GM18526 (cell line): ENCODE measurements around the gene SLC22A14.

Source experiments
- POLR2A ChIP-seq: IDR thresholded peaks from 3 replicates; pipeline ENCODE4 v1.6.1; 2011; ENCODE audit not compliant: insufficient read length; ENCODE audit errors: extremely low read depth

The SLC22A14 gene

DNA sequence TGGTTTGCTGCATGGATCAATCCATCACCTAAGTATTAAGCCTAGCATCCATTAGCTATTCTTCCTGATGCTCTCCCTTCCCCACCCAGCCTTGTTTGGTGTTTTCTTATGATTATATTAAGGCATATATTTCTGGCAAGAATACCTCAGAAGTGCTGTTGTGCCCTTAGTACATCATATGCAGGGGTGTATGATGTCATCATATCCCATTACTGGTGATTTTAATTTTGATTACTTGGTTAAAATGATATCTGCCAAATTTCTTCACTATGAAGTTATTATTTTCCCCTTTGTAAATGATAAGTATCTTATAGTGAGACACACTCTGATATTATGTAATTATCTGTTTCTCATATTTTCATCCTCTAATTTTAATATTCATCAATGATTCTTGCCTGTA, 15.4 kb downstream of the SLC22A14 start:
- no peak for TF ChIP-seq POLR2A

DNA sequence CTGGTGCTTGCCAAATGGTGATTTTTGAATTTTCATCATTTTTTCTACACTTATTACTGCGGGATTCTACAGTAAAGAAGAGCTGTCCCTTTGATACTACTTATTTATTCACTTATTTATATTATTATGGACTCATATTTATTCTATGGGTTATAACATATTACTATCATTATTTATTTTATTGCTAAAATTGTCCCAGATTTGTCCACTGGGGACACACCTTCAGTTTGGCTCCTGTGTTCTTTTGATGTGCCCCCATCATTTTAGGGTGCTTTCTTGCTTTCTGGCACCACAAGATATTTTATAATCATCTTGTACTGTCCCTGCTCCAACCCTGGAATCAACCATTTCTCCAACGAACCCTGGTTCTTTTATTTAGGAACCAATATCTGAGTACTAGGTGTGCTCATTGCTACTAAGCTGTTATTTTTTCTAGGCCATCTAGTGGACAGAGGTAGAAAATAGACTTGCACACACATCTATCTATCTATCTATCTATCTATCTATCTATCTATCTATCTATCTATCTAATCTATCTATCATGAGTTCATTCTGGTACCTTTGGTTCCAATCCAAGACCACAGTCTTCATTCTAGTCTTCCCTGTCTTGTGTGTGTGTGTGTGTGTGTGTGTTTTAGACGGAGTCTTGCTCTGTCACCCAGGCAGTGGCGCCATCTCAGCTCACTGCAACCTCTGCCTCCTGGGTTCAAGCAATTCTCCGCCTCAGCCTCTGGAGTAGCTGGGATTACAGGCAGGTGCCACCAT, 16.0 kb downstream of the SLC22A14 start:
- no peak for TF ChIP-seq POLR2A

- no peak for TF ChIP-seq POLR2A
These were observed 24.8 kb downstream of the SLC22A14 start for GRCh38 chr3:38306941-38307340.

DNA sequence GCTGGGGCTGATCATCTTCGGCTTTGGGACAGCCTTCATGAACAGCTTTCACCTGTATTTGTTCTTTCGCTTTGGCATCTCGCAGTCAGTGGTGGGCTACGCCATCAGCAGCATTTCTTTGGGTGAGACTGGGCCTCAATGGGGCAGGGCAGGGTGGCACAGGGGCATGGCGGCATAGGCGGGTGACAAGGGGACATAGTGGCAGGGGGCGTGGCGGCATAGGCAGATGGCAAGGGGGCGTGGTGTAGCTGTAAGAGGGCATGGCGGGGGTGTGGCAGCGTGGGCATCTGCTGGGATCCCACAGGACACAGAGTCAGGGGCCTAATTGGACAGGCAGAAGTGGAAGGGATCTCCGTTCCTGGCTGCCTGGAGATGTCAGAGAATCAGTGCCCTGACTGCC, 25.5 kb downstream of the SLC22A14 start:
- no peak for TF ChIP-seq POLR2A

DNA sequence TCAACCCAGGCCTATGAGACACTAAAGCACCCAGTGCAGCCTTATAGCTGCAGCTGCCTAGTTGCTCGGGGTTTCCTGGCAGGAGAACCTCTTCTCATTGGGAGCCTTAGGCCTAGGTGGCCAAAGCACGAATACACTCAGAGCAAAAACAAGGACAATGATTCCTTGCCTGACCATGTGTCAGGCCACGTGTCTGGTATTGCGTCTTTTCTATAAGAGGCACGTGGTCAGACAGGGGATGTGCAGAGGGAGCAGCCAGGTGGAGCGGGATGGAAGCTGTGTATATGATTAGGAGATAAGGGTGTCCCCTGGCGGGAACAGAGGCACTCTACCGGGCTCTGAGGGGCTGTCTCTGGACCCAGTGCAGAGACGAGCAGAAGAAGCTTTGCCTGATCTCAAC, 26.4 kb downstream of the SLC22A14 start:
- TF ChIP-seq POLR2A: no peak

DNA sequence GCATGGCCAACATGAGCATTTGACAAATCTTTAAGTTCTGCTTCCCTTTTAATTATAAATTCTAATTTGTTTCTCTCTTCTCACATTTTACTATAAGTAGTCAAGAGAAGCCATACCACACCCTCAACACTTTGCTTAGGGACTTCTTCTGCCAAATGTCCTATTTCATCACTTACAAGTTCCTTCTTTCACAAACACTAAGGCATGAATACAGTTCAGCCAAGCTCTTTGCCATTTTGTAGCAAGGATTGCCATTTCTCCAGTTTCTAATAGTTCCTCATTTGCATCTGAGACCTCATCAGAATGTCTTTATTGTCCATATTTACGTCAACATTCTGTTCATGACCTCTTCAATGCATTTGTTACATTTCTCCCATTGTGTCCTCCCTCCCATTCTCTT, 29.4 kb downstream of the SLC22A14 start:
- TF ChIP-seq POLR2A: no peak

- TF ChIP-seq POLR2A: no peak
These were observed 29.8 kb downstream of the SLC22A14 start for GRCh38 chr3:38311941-38312340.

GRCh38 chr3:38312356-38312755, 30.3 kb downstream of the SLC22A14 start:
- TF ChIP-seq POLR2A: no peak

GRCh38 chr3:38313263-38313662, 31.2 kb downstream of the SLC22A14 start:
- no peak for TF ChIP-seq POLR2A

DNA sequence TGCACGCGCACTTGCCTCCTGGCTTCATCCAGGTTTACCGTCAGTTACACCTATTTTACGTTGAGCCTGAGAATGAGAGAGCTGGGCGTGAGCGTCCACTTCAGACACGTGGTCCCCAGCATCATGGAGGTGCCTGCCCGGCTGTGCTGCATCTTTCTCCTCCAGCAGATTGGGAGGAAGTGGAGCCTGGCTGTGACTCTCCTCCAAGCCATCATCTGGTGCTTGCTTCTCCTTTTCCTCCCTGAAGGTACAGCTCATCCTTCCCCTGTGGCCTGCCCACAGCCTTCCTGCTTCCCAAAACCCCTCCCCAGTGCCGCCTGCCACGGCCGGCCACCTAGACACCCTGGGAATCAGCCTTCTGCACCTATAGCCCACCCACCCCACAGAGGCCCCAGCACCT, 31.6 kb downstream of the SLC22A14 start:
- no peak for TF ChIP-seq POLR2A

DNA sequence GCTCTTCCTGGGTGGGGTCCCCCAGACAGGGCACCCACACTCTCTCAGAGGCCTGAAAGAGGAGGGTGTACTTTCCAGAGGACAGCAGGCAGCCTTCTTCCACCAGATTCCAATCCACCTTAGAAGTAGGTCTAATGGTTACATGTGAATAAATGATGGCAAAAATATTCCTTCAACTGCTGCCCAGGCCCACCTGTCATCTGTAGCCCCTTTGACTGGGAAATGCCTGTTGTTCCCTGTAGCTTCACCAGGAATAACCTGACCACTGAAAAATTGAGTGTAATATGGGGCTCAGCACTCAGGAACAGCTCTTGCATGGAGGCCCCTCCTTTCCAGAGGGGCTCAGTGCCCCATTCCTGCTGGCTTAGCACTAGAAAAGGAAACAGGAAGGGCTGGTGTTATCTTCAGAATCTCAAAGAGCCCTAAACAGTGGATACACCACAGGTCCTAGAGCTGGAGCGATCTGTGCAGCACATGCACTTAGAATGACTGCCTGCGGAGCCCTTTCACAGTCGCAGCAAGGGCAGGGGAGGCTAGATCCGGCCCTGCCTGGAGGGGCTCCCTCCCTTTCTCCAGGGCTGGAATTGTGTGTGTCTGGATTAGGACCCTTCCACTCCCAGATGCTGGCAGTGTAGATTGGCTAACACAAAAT, 32.1 kb downstream of the SLC22A14 start:
- TF ChIP-seq POLR2A: no peak

DNA sequence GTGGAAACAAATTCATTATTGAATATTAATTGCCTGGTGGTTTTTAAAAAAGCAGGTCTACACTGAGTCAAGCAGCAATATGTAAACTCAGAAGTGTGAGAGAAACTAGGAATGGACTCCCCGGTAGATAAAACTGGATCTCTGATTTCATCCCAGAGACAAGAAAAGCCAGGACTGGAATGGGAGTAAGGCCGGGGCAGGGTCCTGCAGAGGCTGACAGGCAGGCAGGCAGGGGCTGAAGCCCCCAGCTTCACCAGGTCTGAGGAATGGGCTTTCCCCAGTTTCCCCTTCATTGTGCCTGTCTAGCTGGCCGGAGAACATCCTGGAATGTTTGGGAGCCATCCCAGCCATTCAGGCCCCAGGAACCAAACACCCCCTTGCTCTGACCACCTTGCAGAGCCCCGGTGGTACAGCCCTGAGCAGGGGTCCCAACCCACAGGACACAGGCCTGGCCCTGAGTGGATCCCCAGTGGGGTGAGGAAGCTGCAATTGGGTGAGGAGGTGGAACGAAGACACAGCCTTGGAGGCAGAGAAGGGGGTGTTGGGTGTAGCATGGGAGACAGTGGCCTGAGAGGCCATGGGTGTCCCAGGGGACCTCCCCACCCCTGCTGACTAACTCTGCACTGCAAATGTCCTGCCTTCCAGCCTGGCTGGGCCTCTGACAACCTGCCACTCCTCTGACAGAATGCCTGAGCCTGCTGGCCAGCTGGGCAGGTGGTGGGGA, 32.8 kb downstream of the SLC22A14 start:
- TF ChIP-seq POLR2A: no peak

DNA sequence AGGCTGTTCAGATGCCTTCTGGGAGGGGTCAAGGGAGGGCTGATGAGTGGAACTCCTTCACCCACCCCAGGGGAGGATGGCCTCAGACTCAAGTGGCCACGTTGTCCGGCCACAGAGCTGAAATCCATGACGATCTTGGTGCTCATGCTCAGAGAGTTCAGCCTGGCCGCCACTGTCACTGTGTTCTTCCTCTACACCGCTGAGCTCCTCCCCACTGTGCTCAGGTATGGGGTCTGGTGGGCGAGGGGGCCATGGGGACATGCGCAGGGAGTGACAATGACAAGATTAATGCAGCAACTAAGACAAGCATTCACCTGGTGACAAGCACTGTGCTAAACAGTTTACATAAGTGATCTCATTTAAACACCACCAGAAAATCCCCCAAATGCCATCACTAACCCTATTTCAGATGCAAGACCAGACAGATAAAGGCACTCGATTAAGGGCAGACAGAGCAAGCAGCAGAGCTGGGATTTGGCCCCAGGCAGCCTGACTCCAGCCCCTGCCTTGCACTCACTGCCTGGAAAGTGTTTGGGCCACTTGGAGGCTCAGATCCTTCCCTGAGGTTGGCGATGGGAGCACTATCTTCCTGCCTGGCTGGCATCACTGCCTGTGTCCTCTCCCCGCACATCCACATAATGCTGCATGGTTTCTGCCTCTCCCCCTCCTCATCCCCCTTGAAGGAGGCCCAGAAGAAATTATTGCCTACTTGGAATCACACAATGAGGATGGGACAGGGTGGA, 33.6 kb downstream of the SLC22A14 start:
- TF ChIP-seq POLR2A: no peak

GRCh38 chr3:38316356-38317191, 34.5 kb downstream of the SLC22A14 start:
- TF ChIP-seq POLR2A: no peak
